Retina (tissue), 1 donor: ENCODE data around the gene CDC34.
A peak's percentile ranks its signal among the peaks of the same experiment; 100 is the strongest.

Experiments
- DNase-seq: peaks from one replicate; pipeline ENCODE4 v3.0.0-alpha.2; 2016

The CDC34 gene

DNA sequence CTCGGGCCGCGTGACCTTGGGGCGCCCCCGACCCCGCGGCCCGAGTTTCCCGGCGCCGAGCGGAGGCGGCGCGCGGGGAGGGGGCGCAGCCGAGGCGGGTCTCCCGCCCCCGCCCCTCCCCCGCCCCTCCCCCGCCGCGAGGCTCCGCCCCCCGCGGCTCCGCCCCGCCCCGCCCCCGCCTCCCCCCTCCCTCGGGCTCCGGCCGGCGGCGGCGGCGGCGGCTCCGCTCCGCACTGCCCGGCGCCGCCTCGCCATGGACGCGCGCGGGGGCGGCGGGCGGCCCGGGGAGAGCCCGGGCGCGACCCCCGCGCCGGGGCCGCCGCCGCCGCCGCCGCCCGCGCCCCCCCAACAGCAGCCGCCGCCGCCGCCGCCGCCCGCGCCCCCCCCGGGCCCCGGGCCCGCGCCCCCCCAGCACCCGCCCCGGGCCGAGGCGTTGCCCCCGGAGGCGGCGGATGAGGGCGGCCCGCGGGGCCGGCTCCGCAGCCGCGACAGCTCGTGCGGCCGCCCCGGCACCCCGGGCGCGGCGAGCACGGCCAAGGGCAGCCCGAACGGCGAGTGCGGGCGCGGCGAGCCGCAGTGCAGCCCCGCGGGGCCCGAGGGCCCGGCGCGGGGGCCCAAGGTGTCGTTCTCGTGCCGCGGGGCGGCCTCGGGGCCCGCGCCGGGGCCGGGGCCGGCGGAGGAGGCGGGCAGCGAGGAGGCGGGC is 58.3 kb downstream of the CDC34 start, which contains the start of gene HCN2:
TSS of gene HCN2 (plus strand) at position 189 of the 703 bp plus-strand sequence. CDS start at position 254, 65 bp downstream.
- no peak for DNase-seq

DNA sequence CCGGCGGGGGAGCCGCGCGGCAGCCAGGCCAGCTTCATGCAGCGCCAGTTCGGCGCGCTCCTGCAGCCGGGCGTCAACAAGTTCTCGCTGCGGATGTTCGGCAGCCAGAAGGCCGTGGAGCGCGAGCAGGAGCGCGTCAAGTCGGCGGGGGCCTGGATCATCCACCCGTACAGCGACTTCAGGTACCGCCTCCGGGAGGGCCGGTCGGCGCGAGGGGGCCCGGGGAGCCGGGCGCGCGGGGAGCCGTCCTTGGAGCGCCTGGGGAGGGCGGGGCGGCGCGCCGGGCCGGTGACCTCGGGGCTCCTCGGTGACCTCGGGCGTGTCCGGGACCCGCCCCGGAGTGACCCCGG is 58.8 kb downstream of the CDC34 start:
- no peak for DNase-seq

DNA sequence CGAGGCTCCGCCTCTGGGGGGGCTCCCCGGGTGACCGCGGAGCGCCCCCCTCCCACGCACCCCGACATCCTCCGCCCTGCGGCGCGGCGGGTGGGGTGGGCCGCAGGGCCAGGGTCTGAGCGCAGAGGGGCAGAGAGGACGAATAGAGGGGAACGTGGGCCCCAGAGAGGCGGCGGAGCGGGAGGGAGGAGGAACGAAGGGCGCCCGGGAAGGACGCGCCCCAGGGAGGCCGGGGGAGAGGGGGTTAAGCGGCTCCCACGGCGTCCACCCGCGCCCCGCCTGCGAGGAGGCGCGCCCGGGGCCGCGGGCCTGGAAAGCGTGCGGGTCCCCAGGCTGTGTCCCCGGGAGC is 59.2 kb downstream of the CDC34 start:
- DNase-seq, result no peak

DNA sequence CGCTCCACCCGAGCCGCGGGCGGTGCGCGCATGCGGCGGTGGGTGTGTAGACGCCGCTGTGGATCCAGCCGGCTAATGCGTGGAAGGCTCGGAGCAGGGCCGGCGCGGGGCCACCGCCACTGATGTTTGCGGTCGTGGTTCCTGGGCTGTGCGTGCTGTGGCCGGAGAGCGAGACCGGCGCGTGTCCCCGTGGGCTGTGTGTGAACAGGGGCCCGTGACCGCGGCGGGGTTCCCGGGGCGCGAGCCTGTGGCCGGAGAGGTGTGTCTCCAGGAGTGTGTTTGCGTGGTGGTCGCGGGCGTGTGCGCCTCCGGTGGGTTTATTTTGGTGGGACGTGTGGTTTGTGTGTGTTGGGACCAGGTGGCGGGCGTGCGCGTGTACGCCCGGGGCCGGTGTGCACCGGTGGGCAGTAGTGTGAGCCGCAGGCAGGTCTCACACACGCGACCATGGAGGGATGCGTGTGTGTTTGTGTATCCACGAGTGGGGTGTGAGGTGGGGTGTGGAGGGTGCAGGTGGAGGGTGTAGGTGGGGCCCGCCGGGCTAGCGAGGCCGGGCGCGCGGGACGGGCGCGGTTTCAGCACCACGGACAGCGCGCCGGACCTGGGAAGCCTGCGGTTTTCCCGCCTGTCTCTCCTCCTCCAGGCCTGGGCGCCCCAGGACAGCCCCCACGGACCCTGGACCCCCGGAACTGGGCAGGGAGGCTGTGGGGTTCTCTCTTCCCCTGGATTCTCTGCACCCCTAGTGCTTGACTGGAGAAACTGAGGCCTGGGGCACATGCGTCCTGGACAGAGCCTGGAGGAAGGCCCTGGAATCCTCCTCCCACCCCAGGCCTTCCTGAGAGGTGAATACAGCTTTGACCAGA is 59.8 kb downstream of the CDC34 start:
- DNase-seq, result peak; percentile 73
